DMS 273 treated with DMSO at 0.1 percent for 48 hours (cell line): Measurements from ENCODE around the gene CR1L.
"Not testable (repeated sequence)": the region's sequence is repeated elsewhere in the genome, so short reads cannot be mapped to it uniquely, and the experiment has no call there.

Experiments
- DNase-seq: peaks from one replicate; lab custom pipeline; 2025; lab: John Stamatoyannopoulos, UW

CR1L gene

GRCh38 chr1:207745839-207746767, 101.2 kb downstream of the CR1L start:
- DNase-seq, result no peak

GRCh38 chr1:207747627-207748492, 102.9 kb downstream of the CR1L start:
- no peak for DNase-seq

- no peak for DNase-seq
These were observed 104.0 kb downstream of the CR1L start for GRCh38 chr1:207748737-207749528.

GRCh38 chr1:207750631-207751305, 105.8 kb downstream of the CR1L start:
- no peak for DNase-seq

GRCh38 chr1:207751463-207751789, 106.5 kb downstream of the CR1L start:
- not testable (repeated sequence) for DNase-seq

- peak; percentile 85 for DNase-seq
These were observed 107.0 kb downstream of the CR1L start, which contains the start of gene CD46 for GRCh38 chr1:207751790-207752455. TSS of gene CD46 (plus strand) at chr1:207752054. CDS start at chr1:207752213, 159 bp downstream.

- DNase-seq, result no peak
These were observed 107.6 kb downstream of the CR1L start for GRCh38 chr1:207752456-207752998.

GRCh38 chr1:207753611-207754010, 108.7 kb downstream of the CR1L start:
- no peak for DNase-seq

- no peak for DNase-seq
These were observed 109.1 kb downstream of the CR1L start for GRCh38 chr1:207754011-207754410.

- no peak for DNase-seq
These were observed 110.2 kb downstream of the CR1L start for GRCh38 chr1:207754974-207755700.

- no peak for DNase-seq
These were observed 111.1 kb downstream of the CR1L start for GRCh38 chr1:207755846-207756693.

- DNase-seq, result no peak
These were observed 117.7 kb downstream of the CR1L start for GRCh38 chr1:207762622-207763021.

GRCh38 chr1:207763091-207763490, 118.2 kb downstream of the CR1L start:
- no peak for DNase-seq

- DNase-seq, result no peak
These were observed 119.0 kb downstream of the CR1L start for GRCh38 chr1:207763972-207764371.

- no peak for DNase-seq
These were observed 121.6 kb downstream of the CR1L start for GRCh38 chr1:207766569-207766968.

GRCh38 chr1:207770514-207770913, 125.6 kb downstream of the CR1L start:
- DNase-seq, result not testable (repeated sequence)
